NCI-H510A treated with DMSO at 0.1 percent for 48 hours (cell line): ENCODE measurements around the gene NEUROD2.
A peak's percentile ranks its signal among the peaks of the same experiment; 100 is the strongest.

Experiments
- DNase-seq: peaks from one replicate; lab custom pipeline; 2025; lab: John Stamatoyannopoulos, UW

The NEUROD2 gene

DNA sequence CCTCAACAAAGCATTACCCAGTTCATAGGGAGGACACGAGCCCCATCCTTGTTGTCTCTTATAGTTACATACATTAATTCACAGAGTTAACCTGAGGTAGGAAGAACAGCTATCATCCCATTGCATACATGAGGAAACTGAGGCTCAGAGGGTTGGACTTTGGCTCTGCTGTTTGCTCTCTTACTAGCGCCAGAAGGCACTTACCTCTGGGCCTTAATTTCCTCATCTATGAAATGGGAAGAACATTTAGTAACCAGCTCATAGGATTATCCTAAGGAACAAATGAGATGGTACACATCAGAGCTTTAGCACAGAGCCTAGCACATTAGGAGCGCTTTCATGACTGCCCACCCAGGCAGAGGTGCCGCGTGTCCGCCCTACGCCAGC is 27.6 kb downstream of the NEUROD2 start:
- no peak for DNase-seq

DNA sequence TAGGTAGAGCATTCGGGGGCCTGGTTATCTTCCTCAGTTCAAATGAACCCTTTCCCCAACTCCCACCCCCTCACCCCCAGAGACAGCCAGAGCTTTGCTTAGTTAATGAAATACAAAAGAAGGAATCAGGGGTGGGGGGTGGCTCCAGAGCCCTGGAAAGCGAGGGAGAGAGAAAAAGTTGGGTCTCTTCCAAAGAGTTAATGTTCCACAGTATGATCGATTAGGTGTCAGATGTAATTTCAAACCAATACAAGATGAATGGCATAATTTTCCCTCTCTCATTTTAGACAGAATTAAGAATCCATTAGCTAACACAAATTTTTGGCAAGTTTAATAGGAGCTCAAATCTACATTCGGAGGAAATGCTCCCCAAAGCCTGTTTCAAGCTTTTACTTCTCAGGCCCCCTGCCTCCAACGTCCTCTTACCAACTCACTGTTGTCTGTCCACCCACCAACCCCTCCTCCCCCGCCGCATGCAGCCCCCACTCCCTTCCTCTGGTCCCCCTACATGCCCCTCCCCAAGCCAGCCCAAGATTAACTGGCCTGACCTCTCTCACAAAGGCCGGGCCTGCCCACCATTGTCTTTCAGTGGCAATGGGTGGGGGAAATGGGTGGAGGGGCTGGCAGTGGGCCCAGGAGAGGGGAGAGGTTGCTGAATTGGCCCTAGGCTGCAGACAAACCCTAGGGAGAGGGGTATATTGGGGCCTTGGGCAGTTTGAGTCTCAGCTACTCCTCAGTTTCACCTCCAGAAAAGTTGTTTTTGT is 28.2 kb downstream of the NEUROD2 start:
- DNase-seq: no peak

DNA sequence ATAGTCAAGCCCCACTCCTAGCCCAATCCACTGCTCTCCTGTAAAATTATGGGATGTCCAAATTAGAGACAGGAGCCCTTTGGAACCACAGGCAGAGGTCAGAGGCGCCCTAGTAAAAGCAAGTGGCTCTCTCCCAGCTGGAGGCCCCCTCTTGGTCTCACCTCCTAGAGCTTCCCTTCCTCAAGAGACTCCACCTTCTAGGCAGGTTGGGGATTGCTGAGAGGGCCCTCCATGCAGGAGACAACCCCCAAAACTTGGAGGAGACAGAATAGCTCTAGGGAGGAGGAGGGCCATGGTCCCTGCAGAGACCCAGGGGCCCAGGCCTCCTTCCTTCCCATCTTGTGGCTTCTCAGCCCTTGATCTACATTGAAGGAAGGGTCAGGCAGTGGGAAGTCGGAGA is 29.4 kb downstream of the NEUROD2 start:
- no peak for DNase-seq

DNA sequence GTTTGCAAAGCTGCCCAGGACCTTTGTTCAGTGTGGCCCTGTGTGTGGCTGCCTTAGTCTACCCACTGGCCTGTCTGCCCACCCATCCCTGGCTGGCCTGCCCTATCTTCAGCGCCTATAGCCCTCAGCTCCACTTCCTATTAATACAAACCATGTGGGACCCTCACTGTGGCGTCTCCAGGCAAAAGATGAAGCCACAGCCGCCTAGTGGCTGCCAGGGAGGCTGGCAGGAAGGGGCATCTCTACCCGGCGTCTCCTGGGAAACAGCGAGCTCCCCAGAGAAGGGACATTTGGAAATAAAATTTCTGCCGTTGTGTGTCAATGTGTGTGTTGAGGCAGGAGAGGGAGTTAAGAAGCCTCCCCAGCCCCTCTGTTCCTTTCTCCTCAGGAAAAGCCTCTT is 31.5 kb downstream of the NEUROD2 start:
- no peak for DNase-seq

DNA sequence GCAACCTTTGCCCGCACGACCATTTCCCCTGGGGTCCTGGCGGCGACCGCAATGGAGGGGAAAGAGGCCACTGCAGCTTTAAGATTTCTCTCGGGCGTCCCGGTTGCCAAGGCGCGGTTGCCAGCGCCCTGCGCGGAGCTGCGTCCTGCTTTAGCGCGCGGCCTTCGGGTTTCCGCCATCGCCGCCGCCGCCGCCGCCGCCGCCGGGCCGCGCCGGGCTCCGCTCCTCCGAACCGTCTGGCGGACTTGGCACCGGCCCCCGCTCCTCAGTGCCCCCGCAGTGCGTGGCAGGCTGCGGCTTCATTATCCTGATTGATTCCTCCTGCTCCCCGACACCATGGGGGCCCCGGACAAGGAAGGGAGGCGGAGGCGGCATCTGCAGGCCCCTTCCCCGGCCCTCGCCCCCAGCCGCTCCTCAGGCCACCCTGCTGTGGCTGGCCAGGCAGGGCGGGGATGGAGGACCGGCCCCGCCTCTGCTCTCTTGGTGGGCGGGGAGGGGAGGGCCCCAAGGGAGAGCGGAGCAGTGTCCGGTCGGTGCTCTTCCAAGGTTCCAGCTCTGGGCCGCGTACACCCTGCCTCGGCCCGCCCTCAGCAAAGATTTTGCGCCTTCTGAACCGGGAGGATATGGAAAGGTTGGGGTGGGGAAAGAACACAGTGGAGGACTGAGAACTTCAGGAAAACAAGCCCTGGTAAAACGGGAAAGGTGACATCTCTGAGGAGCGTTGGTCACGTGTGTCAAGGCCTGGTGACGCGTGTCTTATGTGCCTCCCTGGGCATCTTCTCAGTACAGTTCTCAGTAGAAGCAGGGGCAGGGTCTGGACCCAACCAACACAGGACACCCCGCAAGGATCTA is 34.0 kb downstream of the NEUROD2 start:
- peak; percentile 71 for DNase-seq

DNA sequence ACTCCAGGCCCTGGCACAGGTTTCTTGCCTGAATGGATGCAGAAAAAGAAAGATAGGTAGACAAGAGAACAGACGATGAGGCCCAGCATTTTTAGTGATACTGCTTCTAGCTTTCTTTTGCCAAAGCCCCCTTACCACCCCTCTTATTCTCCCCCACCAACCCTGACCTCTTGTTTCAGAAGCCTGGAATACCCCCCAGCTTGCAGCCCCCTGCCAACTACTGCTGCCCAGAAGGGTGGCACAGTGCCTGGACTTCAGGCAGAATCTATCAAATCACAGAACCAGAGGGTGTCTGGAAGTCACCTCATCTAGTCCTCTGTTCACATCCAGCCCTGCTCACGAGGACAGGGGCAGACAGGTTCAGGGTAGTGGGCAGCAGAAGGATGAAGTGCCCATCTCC is 35.6 kb downstream of the NEUROD2 start:
- no peak for DNase-seq

DNA sequence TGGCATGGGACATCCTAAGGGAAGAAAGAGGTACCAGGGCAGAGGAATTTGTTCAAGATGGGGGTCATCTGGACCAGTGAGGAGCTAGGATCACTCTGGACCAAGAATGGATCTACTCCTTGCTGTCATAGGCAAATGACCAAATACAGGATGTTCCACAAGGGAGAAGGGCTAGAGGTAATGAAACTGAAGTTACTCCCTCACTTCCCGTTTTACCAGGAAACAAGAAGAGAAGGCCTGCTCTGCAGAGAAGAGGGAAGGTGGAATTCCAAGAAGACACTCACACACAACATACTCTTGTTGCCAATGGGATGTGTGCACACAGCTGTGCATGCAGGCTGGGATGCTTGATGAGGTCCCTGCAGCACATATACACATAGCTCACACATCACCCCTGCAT is 38.6 kb downstream of the NEUROD2 start:
- no peak for DNase-seq

DNA sequence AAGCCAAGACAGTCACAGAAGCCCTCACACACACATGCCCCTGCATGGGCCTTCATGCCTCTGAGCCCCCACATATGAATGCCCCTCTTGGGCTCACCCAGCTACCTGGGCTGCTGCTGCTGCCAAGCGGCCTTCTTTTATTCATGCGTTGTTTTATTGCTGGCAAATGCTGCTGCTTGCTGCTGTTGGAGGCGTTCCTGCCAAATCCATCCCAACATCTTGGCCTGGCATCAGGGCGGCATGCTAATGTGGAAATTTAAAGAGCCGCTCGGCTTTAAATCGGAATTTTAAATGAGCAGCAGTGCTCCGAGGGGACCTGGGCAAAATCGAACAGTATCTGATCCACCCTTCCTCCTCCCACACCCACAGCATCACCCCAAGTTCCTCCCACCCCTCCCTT is 39.0 kb downstream of the NEUROD2 start:
- no peak for DNase-seq

DNA sequence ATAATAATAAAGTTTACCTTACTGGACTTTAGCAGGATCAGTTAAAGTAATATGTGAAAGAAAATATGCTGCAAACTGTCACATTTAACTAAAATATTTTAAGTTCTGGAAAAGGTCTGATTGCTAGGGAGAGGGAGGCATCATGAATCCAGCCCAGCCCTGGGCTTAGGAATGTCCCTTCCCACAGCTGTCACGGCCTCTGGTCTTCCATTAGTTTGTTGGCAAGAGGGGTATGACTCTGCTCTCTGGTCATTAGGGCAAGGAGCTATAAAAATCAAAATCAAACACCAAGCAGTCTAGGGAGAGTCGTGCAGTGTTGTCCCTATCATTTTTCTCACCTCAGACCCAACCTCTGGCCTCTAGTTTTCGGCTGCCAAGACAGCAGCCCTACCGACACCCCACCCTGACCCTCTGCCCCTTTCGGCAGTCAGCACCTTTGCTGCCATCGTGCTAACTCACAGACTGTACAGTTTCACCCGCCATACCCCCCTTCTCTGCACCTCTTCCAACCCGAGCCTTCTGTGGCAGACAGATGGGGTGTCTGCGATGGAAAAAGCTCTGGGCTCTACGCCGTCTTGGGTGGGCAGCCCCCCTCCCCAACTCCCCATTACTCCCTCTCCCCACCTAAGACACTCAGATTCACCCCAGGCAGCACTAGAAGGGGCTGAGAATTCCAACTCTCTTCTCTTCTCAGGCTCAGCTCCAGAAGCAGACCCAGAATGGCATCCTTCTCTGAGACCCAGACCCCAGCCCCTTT is 41.4 kb downstream of the NEUROD2 start:
- DNase-seq: no peak

DNA sequence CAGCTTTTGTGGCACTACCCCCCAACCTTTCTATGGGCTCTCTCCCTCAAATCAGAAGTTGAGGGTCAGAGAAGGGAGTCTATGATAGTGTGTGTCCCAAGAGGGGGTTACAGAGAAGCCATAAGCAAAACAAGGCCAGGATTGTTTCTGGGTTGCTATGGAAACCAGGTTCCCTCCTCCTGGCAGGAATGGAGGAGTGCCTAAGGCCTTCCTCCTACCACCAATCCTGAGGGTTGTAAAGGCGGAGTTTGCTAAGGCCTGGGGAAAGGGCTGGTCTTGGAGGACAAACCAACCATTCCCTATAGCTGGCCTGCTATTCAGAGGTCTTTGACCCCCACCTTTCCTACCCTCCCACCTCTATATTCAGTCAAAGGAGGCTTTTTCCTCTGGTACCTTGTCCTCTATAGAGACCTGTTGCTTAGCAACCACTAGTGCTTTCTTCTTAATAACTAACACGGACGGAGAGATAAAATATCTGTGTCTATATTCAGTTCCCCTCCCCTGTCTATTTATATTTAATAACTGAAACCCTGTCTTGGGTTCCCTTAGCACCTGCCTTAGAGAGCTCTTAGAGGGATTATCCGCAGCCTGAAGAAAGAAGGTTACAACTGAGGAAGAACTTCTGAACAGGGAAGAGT is 43.4 kb downstream of the NEUROD2 start:
- peak; percentile 20 for DNase-seq

DNA sequence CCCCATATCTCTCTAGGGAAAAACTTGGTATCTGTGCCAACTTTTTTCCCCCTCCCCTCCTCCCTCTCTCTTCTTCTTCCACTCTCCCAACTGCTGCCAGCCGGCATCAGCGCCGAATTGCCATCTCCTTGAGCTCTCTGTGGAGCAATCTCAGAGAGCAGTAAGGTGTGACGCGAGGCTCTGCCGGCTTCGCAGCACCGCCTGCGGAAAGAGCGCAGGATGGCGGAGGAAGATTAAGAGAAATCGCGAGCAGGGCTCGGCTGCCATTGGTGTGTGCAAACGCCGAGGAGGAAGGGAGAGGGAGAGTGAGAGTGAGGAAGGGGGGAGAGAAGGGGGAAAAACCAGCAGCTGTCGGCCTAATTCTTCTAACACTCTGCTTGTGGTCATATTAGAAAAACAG is 44.2 kb downstream of the NEUROD2 start:
- DNase-seq: peak; percentile 71

DNA sequence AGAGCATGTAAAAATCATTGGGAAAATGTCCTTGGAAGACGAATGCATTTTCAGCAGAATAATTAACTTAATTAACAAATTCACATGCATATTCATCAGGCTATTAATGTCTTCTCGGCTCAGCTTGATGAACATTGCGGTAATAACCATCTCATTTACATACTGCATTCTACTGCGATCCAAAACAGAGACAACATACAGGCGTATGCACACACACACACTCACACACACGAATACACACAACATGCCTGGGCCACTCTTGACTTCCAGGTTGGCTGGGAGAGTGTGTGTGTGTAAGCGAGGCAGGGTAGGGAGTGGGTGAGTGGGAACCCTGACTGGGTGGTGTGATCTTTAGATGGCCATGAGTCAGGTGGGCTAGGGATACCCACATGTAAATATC is 44.7 kb downstream of the NEUROD2 start:
- DNase-seq: no peak

DNA sequence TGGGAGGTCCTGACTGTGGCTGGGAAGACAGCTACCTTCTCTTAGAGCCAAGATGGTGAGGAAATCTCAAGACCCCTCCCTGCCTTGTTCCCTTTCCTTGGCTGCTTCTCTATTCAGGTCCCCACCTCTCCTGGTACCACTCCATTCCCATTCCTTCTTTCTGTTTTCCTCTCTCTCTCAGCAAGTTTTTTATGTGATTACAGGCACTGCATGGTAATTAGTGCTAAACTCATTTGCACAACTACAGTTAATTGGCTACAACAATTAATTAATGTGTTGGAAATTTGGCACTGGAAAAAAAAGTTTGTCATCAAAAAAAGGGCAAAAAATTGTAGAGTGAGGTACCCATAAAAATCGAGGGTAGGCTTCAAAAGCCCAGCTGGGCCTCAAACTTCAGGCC is 45.3 kb downstream of the NEUROD2 start:
- DNase-seq: no peak

DNA sequence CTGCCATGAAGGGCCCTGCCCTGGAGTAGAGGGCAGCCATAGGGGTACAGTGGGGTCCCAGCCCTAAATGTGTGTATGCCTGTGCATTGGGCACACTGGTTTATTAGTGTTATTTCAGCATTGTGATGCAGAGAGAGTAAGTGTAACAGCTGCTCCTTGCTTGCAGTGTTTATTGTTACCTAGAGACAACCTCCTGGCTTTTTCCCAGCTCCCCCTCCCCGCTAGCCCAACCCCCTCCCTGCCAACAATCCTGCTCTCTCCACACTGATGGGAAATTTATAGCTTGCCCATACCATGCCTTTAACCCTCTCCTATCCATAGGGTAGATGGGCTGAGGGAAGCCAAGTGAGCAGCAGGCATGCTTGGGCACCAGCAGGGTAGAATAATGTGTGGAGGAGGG is 51.3 kb downstream of the NEUROD2 start:
- no peak for DNase-seq

DNA sequence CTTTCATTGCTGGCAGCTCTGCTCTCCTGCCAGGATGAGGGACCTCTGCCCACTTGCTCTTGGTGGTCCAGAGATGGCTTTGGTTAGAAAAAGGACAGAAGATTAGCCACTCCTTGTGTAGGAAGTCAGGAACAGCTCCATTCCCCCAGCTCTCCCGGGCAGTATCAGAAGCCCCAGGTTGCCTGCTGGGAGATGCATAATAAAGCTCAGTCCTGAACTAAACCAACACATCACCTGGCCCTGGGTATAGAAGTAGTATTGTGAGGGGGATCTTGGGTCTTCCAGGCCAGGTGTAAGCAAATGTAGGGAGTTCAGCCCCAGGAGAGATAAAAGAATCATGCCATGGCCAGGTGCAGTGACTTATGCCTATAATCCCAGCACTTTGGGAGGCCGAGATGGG is 52.4 kb downstream of the NEUROD2 start:
- DNase-seq: no peak
